ENCODE measurements around the gene CXCL5. TPM values are rescaled to one million over a fixed set of nuclear protein-coding genes. Genes with fewer than 3 reads are reported as not detected.

CXCL5 gene
- total and polyA plus RNA-seq, 10 of the 15 experiments (the other 5 are each of a cell fraction or from before 2014, with no cell fraction given) = not detected

DNA sequence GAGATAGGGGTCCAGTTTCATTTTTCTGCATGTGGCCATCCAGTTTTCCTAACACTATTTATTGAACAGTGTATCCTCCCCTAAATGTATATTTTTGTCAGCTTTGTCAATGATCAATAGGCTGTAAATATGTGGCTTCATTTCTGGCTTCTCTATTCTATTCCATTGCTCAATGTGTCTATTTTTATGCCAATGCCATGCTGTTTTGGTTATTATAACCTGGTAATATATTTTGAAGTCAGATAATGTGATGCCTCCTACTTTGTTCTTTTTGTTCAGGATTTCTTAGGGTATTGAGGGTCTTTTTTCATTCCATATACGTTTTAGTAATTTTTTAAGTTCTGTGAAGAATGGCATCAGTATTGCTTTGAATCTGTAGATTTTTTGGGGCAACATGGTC, 48.7 kb upstream of the CXCL5 start:
- H4K20me1 ChIP-seq (ENCODE audit: control insufficient read depth, insufficient read depth) = no peaks in the 10 kb centered on the region

More for the DNA sequence above, 48.7 kb upstream of the CXCL5 start:
- no TSS peak for BruUV-seq (replicated peaks)
- DNase-seq (ENCODE audit: low read depth, low spot score) (no peak), ATAC-seq (no peak), FAIRE-seq (no peak)
- Histone ChIP-seq H3K4me2 (ENCODE audit: control insufficient read depth, insufficient read depth) (no peak overlapping the region), H2AFZ (ENCODE audit: control insufficient read depth, low read depth, low read length) (no peak overlapping the region), H3K36me3 (ENCODE audit: control insufficient read depth in 2 of 2, insufficient read depth in 2 of 2, low read length in 1 of 2) (no peaks in the 10 kb centered on the region), H3K79me2 (ENCODE audit: control insufficient read depth, insufficient read depth, low read length) (no peaks in the 10 kb centered on the region), H3K27me3 (replicated peaks in 1 of 2; ENCODE audit: control insufficient read depth in 2 of 2, insufficient read depth in 2 of 2, low read length in 1 of 2) (no peaks in the 10 kb centered on the region), H3K9ac (ENCODE audit: control insufficient read depth, insufficient read depth, low read length) (no peak overlapping the region), H3K4me1 (ENCODE audit: control insufficient read depth, insufficient read depth, low read length) (no peaks in the 10 kb centered on the region), H3K27ac (ENCODE audit: control insufficient read depth, insufficient read depth) (no peak overlapping the region), H3K4me3 (no peak overlapping the region), H3K9me3 (replicated peaks; ENCODE audit: control insufficient read depth, insufficient read depth, low read length) (no peaks in the 10 kb centered on the region)
- 0% methylated on average over 1 of the region's 1 CpG for WGBS (ENCODE audit: insufficient coverage, insufficient replicate concordance, low lambda C conversion rate, missing lambda C conversion rate)
- ChIA-PET RAD21 (ENCODE audit: unreplicated experiment) (no interaction called here), SMC1A (ENCODE audit: uncharacterized antibody, unreplicated experiment) (no interaction called here), POLR2A (no interaction called here), CTCF (no interaction called here)
- intact Hi-C loops (cut with micrococcal nuclease; ENCODE audit: unreplicated experiment) = no loop called here
- no peak for TF ChIP-seq MTA2 (IDR thresholded peaks at IDR 0.05; ENCODE audit: low read depth)
- no peak for TF ChIP-seq MEF2A (IDR thresholded peaks at IDR 0.05; ENCODE audit: insufficient read depth, low read depth, low read length)
- no peak for TF ChIP-seq DPF2 (IDR thresholded peaks at IDR 0.05)
- TF ChIP-seq, protein P1, sequence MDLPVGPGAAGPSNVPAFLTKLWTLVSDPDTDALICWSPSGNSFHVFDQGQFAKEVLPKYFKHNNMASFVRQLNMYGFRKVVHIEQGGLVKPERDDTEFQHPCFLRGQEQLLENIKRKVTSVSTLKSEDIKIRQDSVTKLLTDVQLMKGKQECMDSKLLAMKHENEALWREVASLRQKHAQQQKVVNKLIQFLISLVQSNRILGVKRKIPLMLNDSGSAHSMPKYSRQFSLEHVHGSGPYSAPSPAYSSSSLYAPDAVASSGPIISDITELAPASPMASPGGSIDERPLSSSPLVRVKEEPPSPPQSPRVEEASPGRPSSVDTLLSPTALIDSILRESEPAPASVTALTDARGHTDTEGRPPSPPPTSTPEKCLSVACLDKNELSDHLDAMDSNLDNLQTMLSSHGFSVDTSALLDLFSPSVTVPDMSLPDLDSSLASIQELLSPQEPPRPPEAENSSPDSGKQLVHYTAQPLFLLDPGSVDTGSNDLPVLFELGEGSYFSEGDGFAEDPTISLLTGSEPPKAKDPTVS (IDR thresholded peaks at IDR 0.05; ENCODE audit: low read depth, low read length) = no peak
- no peak for TF ChIP-seq SUPT20H (IDR thresholded peaks at IDR 0.05; ENCODE audit: borderline replicate concordance, control insufficient read depth, low read depth, low read length)
- TF ChIP-seq CREM (IDR thresholded peaks at IDR 0.05; ENCODE audit: low read depth) = no peak
- TF ChIP-seq NFYB (IDR thresholded peaks at IDR 0.05; ENCODE audit: insufficient read depth, low read depth, low read length) = no peak
- TF ChIP-seq WRNIP1 (IDR thresholded peaks at IDR 0.05; ENCODE audit: borderline replicate concordance, low read depth, low read length) = no peak
- TF ChIP-seq, protein P2, sequence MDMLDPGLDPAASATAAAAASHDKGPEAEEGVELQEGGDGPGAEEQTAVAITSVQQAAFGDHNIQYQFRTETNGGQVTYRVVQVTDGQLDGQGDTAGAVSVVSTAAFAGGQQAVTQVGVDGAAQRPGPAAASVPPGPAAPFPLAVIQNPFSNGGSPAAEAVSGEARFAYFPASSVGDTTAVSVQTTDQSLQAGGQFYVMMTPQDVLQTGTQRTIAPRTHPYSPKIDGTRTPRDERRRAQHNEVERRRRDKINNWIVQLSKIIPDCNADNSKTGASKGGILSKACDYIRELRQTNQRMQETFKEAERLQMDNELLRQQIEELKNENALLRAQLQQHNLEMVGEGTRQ (IDR thresholded peaks at IDR 0.05; ENCODE audit: borderline replicate concordance, low read depth, low read length) = no peak
- TF ChIP-seq SMAD5 (IDR thresholded peaks at IDR 0.05; ENCODE audit: low read depth) = no peak
- TF ChIP-seq CHD1 (IDR thresholded peaks at IDR 0.05; ENCODE audit: low read depth, low read length) = no peak
- TF ChIP-seq HCFC1 (IDR thresholded peaks at IDR 0.05; ENCODE audit: low read length) = no peak
- TF ChIP-seq HDAC6 (IDR thresholded peaks at IDR 0.05; ENCODE audit: unreplicated experiment) = no peak
- in situ Hi-C loops (cut with MboI) = no loop called here

Measured in GM12878 (cell line).